HAP-1 (cell line): ENCODE data around the gene PTPRK.

Source experiments
- DNase-seq, 2 experiments: peaks; one replicate each; pipeline ENCODE4 v3.0.0-alpha.2; 2016 to 2020; ENCODE audit warnings: low spot score in 2 of 2
- H3K27me3 ChIP-seq: fragments of 250-450 bp; sonication (Bioruptor Pico); 2 replicates; pipeline ENCODE4 v1.5.1; 2020; ENCODE audit warnings: low read depth, mild to moderate bottlenecking, moderate library complexity
- H3K36me3 ChIP-seq: fragments of 250-450 bp; sonication (Bioruptor Pico); replicated peaks from 2 replicates; pipeline ENCODE4 v1.5.1; 2020; ENCODE audit warnings: mild to moderate bottlenecking
- H3K4me1 ChIP-seq: fragments of 250-450 bp; sonication (Bioruptor Pico); 2 replicates; pipeline ENCODE4 v1.5.1; 2020; ENCODE audit warnings: mild to moderate bottlenecking
- H3K4me3 ChIP-seq: fragments of 250-450 bp; sonication (Bioruptor Pico); 2 replicates; pipeline ENCODE4 v1.5.1; 2020; ENCODE audit warnings: mild to moderate bottlenecking, moderate library complexity
- H3K9me3 ChIP-seq: fragments of 250-450 bp; sonication (Bioruptor Pico); 2 replicates; pipeline ENCODE4 v1.5.1; 2020; ENCODE audit warnings: mild to moderate bottlenecking, moderate library complexity
- in situ Hi-C: fragments of 300-500 bp; cut with MboI; formaldehyde crosslinking; loops from 3 replicates; pipeline ENCODE4 v1.14.3; 2020; ENCODE audit warnings: low sequenced_read_pairs, inconsistent platforms, mixed read lengths

Gene PTPRK

DNA sequence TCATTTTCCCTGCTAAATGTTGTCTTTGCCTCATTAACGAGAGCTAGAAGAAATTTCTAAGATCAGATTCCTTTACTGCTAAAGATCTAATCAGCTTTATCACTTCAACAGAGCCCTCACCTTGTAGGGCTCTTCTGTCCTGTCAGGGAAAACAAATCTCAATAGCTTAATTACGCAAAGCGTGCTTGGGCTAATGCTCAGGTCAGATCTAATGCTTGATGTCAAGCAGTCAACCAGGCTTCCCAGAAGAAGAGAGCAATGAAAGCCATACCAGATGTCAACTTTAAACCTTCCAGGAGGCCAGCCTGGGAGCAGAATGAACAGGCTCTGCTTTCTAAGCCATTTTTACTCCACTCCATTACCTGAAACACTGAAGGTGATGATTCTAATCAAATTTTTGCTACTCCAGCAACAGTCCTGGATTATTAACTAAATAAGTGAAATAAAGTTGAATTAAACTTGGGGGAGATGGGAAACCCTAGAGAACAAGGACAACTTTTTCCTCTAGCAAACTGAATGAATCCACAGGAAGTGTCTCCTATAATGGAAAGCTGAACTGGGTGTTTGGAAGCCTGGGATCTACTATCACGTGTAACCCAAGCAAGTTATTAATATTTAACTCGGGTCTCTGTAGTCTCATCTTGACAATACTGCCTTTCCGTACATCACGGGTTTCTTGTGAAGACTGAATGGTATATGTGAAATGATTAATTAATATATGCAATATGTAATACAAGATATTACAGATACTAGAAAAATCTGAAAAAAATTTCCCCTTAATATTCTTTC lies 273.7 kb downstream of the PTPRK start:
- no peak for DNase-seq
- H3K9me3 ChIP-seq = no peaks in the 10 kb centered on the region
- in situ Hi-C loops = no loop called here
- H3K4me1 ChIP-seq = no peaks in the 10 kb centered on the region
- no peaks in the 10 kb centered on the region for H3K27me3 ChIP-seq
- H3K4me3 ChIP-seq = no peak overlapping the region
- no peaks in the 10 kb centered on the region for H3K36me3 ChIP-seq

DNA sequence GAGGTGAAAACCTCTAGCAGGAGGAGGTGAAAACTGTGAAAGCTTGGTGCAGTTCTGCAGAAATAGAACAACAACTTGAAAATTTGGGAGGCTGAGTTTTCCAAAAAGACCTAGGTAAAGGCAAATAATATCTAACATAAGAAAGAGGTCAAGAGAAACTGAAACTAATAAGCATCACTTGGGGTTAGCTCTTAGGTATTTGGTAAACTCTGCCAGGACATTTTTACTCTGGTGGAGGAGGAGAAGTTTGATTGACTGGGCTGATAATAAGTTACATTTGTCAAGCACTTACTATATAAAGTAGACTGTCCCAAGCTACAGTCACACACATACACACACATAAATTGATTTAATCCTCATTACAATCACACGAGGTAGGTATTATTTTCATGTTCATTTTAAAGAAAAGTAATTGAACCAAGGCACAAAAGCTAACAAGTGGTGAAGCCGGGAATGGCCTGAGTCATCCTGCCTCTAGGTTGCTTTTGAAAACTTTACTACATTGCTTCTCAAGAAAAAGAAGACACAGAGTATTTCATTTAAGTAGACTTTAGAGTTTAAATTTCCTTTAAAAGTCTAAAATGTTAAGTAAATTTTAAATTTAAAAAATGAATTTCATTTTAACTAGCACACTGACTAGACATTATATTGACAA lies 275.5 kb downstream of the PTPRK start:
- Histone ChIP-seq H3K4me1 (no peaks in the 10 kb centered on the region), H3K36me3 (no peaks in the 10 kb centered on the region), H3K4me3 (no peak overlapping the region), H3K9me3 (no peaks in the 10 kb centered on the region), H3K27me3 (no peaks in the 10 kb centered on the region)
- in situ Hi-C loops = no loop called here
- no peak for DNase-seq

DNA sequence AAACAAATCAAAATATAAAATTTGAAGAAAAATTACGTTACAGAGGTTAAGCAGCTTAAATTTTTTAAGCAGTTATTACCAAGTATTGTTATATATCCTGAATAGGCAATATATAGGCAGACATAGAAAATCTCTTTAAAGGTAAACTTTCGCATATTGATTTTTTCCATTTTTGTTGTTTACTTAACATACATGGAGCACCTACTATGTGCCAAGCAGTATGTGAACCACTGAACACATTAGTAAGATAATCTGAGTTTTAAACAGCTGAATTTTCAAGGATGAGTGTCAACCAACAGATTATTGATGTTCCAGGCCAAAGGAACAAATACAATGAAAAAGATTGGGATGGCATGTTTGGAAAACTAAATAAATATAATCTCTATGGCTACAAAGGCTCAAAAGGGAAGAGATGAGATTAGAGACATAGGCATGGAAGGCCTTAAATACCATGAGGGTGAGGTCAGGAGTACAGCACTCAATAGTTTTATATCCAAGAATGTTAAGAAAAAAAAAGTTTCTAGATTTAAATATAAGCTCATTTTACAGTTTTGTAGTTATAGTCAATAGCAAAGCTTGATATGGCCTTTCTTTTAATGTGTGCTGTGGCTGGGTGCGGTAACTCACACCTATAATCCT lies 277.5 kb downstream of the PTPRK start:
- in situ Hi-C loops = no loop called here
- Histone ChIP-seq H3K9me3 (no peaks in the 10 kb centered on the region), H3K27me3 (no peaks in the 10 kb centered on the region), H3K36me3 (no peaks in the 10 kb centered on the region), H3K4me1 (no peaks in the 10 kb centered on the region), H3K4me3 (no peak overlapping the region)
- DNase-seq = no peak

DNA sequence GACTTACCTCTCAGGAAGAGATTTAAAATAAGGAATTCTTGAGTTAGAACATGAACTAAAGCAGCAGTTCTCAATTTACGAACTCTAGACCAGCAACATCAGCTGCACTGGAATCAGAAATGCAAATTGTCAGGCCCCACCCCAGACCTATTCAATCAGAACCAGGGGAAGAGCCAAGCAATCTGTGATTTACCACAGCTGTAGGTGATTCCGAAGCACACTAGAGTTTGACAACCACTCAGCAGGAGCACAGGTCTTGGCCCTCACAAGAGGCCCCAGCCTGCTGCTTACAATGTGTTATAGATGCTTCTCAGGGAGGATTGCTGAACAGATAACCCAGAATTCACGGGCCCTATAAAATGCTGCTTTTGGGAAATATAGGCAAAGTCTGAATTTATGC lies 279.2 kb downstream of the PTPRK start:
- in situ Hi-C loops = no loop called here
- DNase-seq = no peak
- no peaks in the 10 kb centered on the region for H3K9me3 ChIP-seq

DNA sequence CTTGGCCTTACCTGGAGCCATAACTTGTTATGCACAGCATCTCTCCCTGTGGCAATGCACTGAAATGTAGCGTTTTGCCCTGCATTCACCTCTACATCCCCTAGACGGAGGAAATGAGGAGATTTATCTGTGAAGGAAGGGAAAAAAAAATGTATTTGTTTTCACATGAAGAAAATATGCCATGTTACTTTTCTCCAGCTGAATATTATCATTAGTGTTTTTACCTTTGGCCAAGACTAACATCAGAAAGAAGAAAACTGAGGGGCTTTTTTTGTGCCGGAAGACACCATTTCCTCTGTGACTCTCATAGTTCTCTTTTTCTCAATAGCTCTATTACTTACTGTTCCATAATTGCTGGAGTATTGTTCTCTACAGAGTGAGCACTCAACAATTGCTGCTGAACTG lies 280.4 kb downstream of the PTPRK start:
- no peaks in the 10 kb centered on the region for H3K36me3 ChIP-seq
- H3K27me3 ChIP-seq = no peaks in the 10 kb centered on the region
- H3K4me1 ChIP-seq = no peaks in the 10 kb centered on the region
- no peaks in the 10 kb centered on the region for H3K9me3 ChIP-seq
- no peak for DNase-seq
- in situ Hi-C loops = no loop called here
- H3K4me3 ChIP-seq = no peak overlapping the region

More for the DNA sequence above, 279.2 kb downstream of the PTPRK start:
- Histone ChIP-seq H3K4me1 (no peaks in the 10 kb centered on the region), H3K36me3 (no peaks in the 10 kb centered on the region), H3K27me3 (no peaks in the 10 kb centered on the region), H3K4me3 (no peak overlapping the region)

DNA sequence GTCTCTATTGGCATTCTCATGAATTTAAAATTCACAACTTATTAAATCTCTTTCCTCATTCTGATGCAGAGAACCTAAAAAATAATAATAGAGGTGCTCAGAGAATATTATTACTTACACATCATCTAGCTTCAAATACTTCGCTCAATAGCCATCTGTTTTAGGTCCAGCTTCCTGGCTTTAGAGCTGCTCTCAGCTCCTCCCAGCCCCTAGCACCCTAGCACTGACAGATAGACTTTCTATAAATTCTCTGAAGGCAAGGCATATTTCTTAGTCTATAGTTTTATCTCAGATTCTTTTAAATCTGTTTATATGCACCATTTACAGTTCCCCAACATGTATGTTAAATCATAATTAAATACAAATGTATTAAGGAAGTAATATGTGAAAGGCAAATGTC lies 281.3 kb downstream of the PTPRK start:
- H3K27me3 ChIP-seq = no peaks in the 10 kb centered on the region
- in situ Hi-C loops = no loop called here
- H3K4me3 ChIP-seq = no peak overlapping the region
- H3K9me3 ChIP-seq = no peaks in the 10 kb centered on the region
- no peaks in the 10 kb centered on the region for H3K36me3 ChIP-seq
- DNase-seq = no peak
- no peaks in the 10 kb centered on the region for H3K4me1 ChIP-seq

DNA sequence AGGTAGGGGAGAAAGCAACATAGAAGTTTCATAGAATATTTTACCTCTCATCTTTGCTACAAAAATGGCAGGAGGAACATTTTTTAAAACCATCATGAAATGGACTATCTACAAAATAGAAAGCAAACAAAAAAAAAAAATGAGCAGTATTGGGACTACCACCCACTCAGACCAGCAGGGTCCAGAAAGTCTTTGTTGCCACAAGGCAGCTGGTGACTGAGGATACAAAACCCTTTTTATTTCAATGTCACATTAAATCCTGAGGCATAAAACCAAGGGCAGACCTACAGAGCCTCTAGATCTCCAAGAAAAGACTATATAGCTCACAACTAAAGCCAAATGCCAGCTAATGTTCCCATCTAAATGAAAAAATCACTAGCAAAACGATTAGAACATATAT lies 282.2 kb downstream of the PTPRK start:
- no peak for DNase-seq
- no peaks in the 10 kb centered on the region for H3K4me1 ChIP-seq
- in situ Hi-C loops = no loop called here
- no peaks in the 10 kb centered on the region for H3K27me3 ChIP-seq
- no peaks in the 10 kb centered on the region for H3K36me3 ChIP-seq
- no peak overlapping the region for H3K4me3 ChIP-seq
- H3K9me3 ChIP-seq = no peaks in the 10 kb centered on the region

DNA sequence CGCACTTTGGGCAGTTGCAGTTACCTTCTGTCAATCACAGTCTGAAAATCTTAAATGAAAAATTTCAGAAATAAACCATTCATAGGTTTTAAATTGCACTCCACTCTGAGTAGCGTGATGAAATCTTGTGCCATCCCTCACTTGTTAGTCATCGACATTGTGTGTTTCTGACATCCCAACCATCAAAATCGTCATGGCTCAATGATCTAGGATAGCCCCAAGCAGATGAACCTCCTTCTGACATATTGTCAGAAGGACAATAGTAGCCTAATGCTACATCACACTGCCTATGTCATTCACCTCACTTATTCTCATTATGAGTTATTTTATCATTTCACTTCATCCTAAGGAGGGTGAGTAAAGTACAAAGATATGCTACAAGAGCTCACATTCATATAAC lies 284.8 kb downstream of the PTPRK start:
- Histone ChIP-seq H3K36me3 (no peaks in the 10 kb centered on the region), H3K4me3 (no peak overlapping the region), H3K4me1 (no peaks in the 10 kb centered on the region), H3K9me3 (no peaks in the 10 kb centered on the region), H3K27me3 (no peaks in the 10 kb centered on the region)
- in situ Hi-C loops = no loop called here
- no peak for DNase-seq

DNA sequence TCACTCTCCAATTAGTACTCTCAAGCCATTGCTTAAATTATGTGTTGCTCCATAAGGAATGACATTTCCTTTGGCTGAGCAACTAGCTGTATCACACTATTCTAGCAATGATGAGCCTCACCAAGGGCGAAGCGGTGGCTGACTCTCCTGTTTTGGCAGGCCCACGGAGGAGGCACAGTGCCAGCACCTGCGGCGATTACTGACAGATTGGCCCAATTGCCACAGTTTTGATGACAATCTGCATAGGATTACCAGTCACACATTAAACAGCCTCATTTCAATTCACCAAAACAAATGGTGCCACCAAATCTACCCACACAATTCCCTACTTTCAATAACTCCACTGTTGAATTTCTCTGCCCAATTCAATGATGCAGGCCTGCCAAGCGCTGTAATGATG lies 286.9 kb downstream of the PTPRK start:
- no peaks in the 10 kb centered on the region for H3K9me3 ChIP-seq
- DNase-seq = no peak
- in situ Hi-C loops = no loop called here
- H3K36me3 ChIP-seq = no peaks in the 10 kb centered on the region
- H3K4me1 ChIP-seq = no peaks in the 10 kb centered on the region
- no peak overlapping the region for H3K4me3 ChIP-seq
- H3K27me3 ChIP-seq = no peaks in the 10 kb centered on the region

DNA sequence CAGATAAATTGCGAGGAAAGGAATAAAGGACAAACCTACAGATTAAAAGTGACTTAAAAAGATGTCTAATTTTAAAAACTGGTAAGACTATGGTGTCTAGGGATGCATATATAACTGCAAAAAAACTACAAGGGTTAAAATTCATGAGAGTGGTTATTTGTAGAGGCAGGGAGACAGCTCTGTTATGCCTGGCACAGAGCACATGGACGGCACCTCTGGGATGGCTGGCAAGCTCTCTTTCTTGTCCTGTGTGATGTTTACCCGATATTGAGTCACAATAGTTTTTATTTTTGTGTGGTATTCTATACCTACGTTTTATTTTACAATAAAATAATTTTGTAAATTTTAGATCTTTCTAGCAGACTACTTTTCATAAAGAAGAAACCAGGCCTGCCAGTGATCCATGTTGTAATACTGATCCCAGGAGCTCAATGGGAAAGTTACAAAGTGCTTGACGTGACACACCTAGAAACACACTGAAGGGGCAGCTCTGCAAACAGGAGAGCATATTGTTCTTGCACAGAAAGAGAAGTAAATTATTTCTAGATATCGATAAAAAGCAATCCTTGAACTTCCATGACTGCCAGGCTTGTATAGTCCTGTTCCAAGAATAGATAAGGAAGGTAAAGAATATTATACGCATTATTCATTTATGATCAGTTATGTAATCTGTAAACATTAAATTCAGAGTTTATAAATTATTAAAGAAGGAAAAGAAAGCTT lies 290.0 kb downstream of the PTPRK start:
- in situ Hi-C loops = no loop called here
- no peaks in the 10 kb centered on the region for H3K9me3 ChIP-seq
- no peak for DNase-seq

DNA sequence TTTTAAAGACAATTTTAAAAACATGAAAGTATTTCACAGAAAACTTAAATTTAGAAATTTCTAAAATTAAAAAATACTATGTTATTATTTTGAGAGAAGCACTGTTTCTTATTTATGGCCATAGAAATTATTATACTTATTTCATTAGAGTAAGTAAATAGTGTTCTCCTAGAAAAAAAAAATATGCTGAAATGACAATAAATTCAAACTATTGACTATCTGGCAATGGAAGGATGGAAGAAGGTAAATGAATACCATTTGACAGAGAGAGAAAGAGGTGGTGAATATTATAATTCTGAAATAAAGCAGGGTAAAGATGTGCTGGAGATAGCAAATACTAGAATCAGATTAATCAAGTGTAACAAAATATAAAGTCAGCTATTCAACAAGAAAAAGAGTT lies 294.8 kb downstream of the PTPRK start:
- in situ Hi-C loops = no loop called here
- no peaks in the 10 kb centered on the region for H3K9me3 ChIP-seq

More for the DNA sequence above, 290.0 kb downstream of the PTPRK start:
- Histone ChIP-seq H3K36me3 (no peaks in the 10 kb centered on the region), H3K4me3 (no peak overlapping the region), H3K27me3 (no peaks in the 10 kb centered on the region), H3K4me1 (no peaks in the 10 kb centered on the region)

DNA sequence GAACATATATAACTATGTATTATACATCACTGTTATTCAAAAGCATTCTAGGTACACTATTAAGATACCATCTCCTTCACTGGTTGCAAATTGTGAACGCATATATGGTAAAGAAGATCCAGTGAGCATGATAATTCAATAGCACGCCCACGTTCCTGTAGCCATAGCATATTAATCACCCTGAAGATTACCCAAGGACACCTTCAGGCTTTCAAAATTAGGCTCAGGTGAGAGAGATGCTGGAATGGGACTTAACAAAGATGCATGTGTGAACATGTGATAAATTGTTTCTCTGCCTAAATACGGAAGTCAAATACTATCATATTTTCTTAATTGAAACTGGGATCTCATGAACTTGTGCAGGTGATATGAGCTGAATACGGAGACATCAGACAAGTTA lies 303.5 kb downstream of the PTPRK start:
- no peak for DNase-seq
- Histone ChIP-seq H3K4me1 (no peaks in the 10 kb centered on the region), H3K4me3 (no peak overlapping the region), H3K27me3 (no peaks in the 10 kb centered on the region), H3K36me3 (no peaks in the 10 kb centered on the region), H3K9me3 (no peaks in the 10 kb centered on the region)
- in situ Hi-C loops = no loop called here

More for the DNA sequence above, 294.8 kb downstream of the PTPRK start:
- Histone ChIP-seq H3K4me3 (no peak overlapping the region), H3K4me1 (no peaks in the 10 kb centered on the region), H3K36me3 (no peaks in the 10 kb centered on the region), H3K27me3 (no peaks in the 10 kb centered on the region)
- DNase-seq = no peak

DNA sequence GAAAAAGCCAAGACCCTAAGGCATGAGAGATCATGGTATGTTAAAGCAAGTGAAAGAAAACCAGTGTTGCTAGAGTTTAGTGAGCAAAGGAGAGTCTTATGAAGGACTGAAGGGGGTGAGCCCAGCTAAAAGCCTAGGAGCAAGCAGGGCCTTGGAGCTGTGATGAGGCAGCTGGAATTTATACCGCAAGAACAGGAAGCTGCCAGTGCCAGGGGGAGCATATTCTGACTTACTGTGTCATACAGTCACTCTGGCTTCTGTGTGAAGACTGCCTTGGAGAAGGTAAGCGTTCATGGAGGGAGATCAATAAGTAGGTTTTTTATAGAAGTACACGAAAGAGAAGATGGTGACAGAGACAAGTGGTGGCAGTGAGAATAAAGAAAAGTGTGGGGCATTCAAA lies 310.6 kb downstream of the PTPRK start:
- in situ Hi-C loops = no loop called here
- Histone ChIP-seq H3K9me3 (no peaks in the 10 kb centered on the region), H3K4me3 (no peak overlapping the region), H3K4me1 (peaks cover 27% of the 10 kb centered on the region), H3K27me3 (no peaks in the 10 kb centered on the region), H3K36me3 (no peaks in the 10 kb centered on the region)
- DNase-seq = peak in 1 of 2 experiments; percentile 40
